Ammon's horn (tissue), 1 donor: ENCODE data around the gene ZNF653.
A peak's percentile ranks its signal among the peaks of the same experiment; 100 is the strongest.

ENCODE experiments used
- DNase-seq: peaks from one replicate; pipeline ENCODE4 v3.0.0-alpha.2; 2016; ENCODE audit warnings: low spot score

Gene ZNF653, protein sequence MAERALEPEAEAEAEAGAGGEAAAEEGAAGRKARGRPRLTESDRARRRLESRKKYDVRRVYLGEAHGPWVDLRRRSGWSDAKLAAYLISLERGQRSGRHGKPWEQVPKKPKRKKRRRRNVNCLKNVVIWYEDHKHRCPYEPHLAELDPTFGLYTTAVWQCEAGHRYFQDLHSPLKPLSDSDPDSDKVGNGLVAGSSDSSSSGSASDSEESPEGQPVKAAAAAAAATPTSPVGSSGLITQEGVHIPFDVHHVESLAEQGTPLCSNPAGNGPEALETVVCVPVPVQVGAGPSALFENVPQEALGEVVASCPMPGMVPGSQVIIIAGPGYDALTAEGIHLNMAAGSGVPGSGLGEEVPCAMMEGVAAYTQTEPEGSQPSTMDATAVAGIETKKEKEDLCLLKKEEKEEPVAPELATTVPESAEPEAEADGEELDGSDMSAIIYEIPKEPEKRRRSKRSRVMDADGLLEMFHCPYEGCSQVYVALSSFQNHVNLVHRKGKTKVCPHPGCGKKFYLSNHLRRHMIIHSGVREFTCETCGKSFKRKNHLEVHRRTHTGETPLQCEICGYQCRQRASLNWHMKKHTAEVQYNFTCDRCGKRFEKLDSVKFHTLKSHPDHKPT

GRCh38 chr19:11505504-11506100 is at the start of gene ZNF653:
ZNF653 (minus strand) TSS chr19:11505839; CDS start chr19:11505786, 53 bp downstream.
- peak; percentile 89 for DNase-seq

GRCh38 chr19:11555246-11555645 is 49.6 kb upstream of the ZNF653 start:
- DNase-seq, result peak; percentile 44

- no peak for DNase-seq
Measured at GRCh38 chr19:11554160-11554559, 48.5 kb upstream of the ZNF653 start.

DNA sequence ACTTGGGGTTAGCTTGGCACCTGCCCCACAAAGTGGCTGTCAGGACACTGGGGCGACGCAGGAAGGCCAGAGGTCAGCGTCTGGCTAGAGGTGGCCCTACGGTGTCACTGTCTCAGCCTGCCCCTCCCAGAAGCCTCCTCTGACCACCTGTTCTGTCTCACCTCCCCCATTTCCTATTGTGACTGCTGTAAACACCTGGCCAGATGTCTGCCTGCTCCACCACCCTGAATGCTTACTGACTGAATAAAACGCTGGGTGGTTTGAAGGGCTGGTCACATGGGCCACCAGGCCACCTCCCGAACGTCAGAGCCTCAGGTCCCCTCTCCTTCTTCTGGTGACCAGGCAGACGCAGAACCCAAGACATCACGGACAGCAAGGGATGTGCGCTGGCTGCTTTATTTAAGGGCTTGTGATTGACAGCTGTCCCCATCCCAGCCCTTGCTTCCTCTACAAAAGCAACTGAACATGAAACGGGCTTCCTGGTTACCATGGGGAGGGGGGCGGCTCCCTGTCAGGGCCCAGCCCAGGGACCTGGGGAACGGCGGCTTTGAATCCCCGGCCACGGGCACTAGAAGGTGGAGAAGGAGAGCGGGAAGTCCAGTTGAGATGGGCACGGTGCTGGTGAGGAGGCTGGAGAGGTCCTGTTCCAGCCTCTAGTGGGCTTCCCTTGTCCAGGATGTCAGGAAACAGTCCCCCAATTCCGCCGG is 47.2 kb upstream of the ZNF653 start:
- no peak for DNase-seq

DNA sequence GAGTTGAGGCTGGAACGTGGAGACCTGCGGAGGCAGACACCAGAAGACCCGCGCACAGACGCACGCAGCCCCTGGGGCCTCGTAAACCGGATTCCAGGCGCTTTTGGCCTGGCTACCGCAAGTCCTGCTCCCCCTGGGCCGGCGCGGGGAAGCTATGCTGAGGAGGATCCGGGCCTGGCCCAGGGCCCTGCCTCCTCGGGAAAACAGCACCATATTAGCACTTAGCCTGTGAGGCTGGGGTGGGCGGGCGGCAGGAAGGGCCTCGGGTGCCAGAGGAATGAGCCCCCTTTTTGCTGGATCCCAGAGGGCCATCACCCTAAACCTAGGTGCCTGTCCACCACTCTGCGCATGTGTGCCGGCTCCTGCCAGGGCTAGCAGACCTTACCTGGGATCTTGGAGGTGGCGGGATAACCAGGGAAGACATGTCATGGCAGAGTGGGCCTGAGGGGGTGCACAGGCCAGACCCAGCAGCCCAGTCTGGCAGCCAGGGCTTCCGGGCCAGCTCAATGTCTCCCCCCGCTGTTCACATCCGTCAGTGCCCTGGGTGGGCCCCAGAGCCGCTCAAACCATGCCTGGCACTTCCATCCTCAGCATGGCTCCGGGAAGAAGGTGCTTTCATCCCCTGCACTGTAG is 46.1 kb upstream of the ZNF653 start:
- DNase-seq, result no peak

DNA sequence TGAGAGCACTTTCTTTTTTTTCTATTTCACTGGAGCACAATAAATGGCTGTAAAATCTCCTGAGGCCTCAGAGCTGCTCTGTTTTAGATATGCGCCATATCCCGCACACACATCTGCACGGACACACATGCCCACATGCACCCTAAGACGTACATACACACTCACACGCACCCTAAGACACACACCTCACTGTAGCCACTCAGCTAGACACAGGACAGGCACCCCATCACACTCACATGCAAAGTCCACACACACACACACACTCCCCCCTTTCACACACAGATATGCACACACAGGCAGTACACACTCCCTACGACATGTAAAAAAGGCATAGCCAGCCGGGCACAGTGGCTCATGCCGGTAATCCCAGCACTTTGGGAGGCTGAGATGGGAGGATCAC is 44.6 kb upstream of the ZNF653 start:
- no peak for DNase-seq

GRCh38 chr19:11549386-11549953 is 43.8 kb upstream of the ZNF653 start:
- DNase-seq, result no peak

DNA sequence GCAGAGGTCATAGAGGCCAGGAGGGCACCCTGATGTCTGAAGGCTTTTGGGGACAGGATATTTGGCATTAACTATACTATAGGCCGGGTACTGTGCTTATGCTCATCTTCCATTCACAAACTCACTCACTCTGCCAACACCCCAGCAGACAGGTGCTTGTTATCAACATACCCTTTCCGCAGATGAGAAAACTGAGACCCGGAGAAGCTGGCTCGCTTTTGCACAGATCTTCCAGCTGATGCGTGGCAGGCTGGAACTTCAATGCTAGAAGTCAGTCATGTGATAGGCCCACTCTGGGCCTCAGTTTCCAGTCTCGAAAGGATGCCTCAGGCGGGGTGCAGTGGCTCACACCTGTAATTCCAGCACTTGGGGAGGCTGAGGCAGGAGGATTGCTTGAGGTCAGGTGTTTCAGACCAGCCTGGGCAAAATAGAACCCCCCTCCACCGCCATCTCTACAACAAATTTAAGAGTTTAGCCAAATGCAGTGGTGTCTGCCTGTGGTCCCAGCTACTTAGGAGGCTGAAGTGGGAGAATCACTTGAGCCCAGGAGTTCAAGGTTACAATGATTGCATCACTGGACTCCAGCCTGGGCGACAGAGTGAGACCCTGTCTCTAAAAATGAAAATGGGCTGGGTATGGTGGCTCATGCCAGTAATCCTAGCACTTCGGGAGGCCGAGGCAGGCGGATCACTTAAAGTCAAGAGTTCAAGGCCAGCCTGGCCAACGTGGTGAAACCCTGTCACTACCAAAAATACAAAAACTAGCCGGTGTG is 42.5 kb upstream of the ZNF653 start:
- DNase-seq, result no peak

DNA sequence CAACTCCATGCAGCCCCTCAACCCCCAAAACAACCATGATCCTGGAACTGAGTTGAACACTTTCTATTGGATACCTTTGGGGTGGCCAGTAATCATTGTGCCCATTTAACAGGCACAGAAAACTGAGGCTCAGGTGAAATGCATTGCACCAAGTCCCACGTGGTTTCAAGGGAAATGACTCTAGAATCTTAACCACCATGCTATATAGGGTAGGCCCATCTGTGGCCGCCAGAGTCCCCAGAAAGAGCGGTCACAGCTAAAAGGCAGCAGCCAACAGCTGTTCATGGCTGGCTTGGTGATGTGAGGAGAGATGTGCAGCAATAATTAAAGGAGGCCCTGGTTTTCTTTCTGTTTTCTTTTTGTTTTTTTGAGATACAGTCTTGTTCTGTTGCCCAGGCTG is 35.6 kb upstream of the ZNF653 start:
- no peak for DNase-seq

- no peak for DNase-seq
Measured at GRCh38 chr19:11540645-11541044, 35.0 kb upstream of the ZNF653 start.

DNA sequence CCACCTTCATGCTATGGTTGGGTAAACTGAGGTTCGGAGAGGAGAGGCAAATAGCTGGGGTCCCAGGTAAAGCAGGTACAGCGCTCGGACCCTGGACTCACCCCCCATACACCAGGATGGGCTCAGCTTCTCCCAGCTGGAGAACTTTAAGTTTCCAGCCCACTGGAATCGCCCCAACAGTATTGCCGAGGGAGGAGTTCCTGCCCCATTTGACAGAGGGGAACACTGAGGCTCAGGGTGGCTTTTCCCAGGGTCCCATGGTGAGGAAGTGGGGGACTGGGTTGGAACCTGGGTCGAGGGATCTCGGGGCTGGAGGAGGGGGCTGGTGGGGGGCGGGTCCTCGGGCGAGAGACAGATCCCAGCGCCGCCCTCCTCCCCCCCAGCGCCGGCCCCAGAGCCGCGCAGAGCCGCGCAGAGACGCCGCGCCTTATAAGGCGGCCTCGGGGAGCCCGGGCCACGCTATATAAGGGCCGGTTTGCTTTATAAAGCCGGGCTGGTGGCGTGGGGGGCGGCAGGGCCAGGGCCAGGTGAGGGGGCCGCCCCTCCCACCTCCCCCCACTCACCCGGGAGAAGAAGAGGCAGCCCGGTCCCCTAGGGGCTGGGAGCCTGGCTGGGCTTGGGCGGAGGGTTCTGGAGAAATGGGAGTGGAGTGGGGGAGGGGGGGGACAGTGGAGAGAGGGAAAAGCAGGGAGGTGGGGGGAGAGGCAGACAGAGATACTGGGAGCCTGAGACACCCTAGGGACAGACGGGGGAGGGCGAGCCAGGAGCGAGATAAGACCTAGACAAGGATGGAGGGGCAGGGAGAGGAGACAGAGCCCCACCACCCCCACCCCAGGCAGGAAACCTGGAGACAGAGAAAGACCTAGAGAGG is 34.1 kb upstream of the ZNF653 start:
- no peak for DNase-seq

GRCh38 chr19:11538232-11539036 is 32.8 kb upstream of the ZNF653 start, which contains the start of gene CNN1:
CNN1 (plus strand) TSS chr19:11538851; CDS start chr19:11538928, 77 bp downstream.
- DNase-seq, result no peak

DNA sequence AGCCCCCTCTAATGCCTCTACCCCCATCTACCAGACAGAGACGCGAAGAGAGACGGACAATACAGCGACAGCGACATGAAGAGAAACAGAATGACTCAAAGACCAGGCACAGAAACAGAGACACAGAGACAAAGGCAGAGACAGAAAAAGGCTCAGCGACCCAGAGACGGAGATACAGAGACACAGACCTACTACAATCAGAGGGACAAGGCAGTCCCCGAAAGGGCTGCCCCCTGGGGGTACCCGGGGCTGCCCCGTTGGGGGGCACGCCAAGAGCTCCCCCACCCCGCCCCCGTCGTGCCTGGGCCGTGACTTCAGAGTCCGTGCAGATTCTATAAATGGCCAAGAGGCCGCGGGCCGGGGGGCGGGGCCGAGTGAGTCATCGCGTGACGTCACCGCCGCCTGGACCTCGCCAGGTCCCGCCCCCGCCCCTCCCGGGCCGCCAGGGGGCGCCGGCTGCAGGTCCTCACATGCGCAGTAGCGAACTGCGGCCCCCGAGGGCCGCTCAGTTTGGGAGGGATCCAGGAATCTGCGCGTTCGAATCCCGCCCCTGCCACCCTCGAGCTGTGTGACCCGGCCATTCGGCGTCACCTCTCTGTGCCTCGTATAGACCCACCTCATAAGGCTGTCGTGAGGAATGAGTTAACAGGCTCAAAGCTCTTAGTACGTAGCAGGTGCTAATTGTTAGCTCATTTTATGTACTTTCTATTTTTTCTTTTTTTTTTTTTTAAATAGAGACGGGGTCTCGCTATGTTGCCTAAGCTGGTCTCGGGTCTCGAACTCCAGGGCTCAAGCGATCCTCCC is 30.4 kb upstream of the ZNF653 start:
- DNase-seq, result peak; percentile 85

DNA sequence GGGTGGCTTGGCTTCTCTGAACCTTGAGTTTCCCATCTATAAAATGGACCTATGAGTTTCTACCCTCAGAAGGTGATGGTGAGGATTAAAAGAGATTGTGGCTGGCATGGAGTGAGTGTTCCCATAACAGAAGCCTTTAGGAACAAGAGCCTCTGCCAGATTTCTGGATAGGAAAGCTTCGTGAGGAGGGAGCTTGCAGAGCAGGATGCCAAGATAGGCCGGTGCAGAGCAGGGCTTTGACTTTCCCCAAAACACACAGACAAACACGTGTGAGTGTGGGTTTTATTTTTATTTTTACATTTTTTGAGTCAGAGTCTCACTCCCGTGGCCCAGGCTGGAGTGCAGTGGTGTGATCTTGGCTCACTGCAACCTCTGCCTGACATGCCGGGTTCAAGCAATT is 29.3 kb upstream of the ZNF653 start:
- no peak for DNase-seq

- no peak for DNase-seq
Measured at GRCh38 chr19:11534538-11534937, 28.9 kb upstream of the ZNF653 start.

GRCh38 chr19:11530432-11530831 is 24.8 kb upstream of the ZNF653 start:
- peak; percentile 94 for DNase-seq

GRCh38 chr19:11528551-11529341 is 23.1 kb upstream of the ZNF653 start, which contains the start of gene ECSIT:
ECSIT (minus strand) TSS chr19:11529134; CDS start chr19:11519170, 9,964 bp downstream.
- DNase-seq, result peak; percentile 99
